ENCODE measurements around the gene CTBP1.

Gene CTBP1

GRCh38 chr4:1245481-1246051 is 3.4 kb downstream of the CTBP1 start:
- H3K4me3 ChIP-seq (ENCODE audit: low read depth, low read length): no peak overlapping the region
- TF ChIP-seq CTCF (conservative IDR thresholded peaks at IDR 0.05; ENCODE audit: low read depth, low read length): no peak
- no peak for DNase-seq (ENCODE audit: low read depth)

DNA sequence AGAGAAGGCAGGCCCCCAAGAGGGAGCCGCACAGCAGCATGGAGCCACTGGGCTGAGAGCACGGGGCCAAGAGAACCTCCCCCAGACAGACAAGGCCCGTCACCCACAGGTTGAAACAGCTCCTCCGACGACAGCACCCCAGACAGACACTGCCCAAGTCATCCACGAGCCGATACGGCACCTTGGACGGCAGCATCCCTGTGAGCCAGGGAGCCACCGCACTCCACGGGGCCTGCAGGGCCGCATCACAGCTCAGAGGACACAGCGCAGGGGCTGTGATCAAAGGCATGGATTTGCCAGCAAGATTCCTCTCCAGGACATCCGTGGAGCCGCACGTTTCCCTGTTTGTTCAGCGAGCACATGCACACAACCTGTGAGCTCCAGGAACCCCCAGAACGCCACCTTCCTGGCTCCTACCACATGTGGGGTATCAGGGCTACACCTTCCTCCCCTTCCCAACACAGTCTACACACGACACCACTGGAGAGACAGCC is 3.9 kb downstream of the CTBP1 start:
- no peak overlapping the region for H3K4me3 ChIP-seq (ENCODE audit: low read depth, low read length)
- no peak for DNase-seq (ENCODE audit: low read depth)
- no peak for TF ChIP-seq CTCF (conservative IDR thresholded peaks at IDR 0.05; ENCODE audit: low read depth, low read length)

DNA sequence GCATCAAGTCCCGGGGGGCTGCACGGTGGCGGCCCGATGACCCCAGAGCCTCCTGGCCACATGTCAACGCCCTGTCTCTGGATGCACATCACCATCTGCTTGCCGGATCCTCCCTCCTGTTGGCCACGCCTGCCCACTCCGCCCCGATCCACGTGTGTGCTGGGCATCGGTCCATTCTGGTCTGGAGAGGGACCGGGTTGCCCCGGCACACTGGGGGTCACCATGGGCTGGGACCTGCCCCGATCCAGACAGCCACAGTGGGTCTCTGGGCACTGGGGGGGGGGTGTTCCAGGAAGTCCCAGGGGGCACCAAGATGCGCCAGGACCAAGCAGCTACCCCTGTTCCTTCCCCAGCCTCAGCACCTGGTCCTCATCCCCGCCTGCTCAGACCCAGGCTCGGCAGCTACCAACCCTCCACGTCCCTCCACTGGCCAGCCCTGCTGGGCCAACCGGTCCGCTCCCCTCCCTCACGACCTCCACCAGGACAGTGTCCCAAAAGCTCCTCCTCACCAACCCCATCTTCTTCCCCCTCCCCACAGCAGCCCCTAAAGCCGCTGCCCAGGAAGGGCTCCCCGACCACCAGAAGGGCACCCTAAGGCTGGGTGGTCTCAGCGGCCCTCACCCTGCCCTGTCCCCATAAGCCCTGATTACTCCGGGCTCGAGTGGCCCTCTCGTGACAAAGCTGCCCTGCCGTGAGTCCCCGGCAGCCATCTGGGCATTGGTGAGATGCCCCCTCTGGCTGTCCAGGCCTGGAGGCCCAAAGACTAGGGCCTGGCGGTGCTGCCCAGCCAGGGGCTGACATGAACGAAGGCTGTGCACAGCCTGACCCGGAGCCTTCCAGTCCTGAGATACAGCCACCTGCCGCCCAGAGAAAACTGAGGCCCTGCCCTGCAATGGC is 4.6 kb downstream of the CTBP1 start:
- no peak for DNase-seq (ENCODE audit: low read depth)
- no peak for TF ChIP-seq CTCF (conservative IDR thresholded peaks at IDR 0.05; ENCODE audit: low read depth, low read length)
- H3K4me3 ChIP-seq (ENCODE audit: low read depth, low read length): no peak overlapping the region

- no peak for TF ChIP-seq CTCF (conservative IDR thresholded peaks at IDR 0.05; ENCODE audit: low read depth, low read length)
- no peak overlapping the region for H3K4me3 ChIP-seq (ENCODE audit: low read depth, low read length)
- no peak for DNase-seq (ENCODE audit: low read depth)
Measured at GRCh38 chr4:1243451-1244080, 5.4 kb downstream of the CTBP1 start.

GRCh38 chr4:1242506-1243450 is 6.2 kb downstream of the CTBP1 start:
- H3K4me3 ChIP-seq (ENCODE audit: low read depth, low read length): no peak overlapping the region
- no peak for DNase-seq (ENCODE audit: low read depth)

More at GRCh38 chr4:1242506-1243450, 6.2 kb downstream of the CTBP1 start:
- TF ChIP-seq CTCF (conservative IDR thresholded peaks at IDR 0.05; ENCODE audit: low read depth, low read length): no peak
